Endothelial cell of hepatic sinusoid (primary cell): Measurements from ENCODE around the gene NOX4.

Experiments used
- in situ Hi-C: cut with HindIII; loops from 2 replicates; pipeline ENCODE4 v1.10.0; 2017; ENCODE audit warnings: low sequenced_read_pairs

Gene NOX4

GRCh38 chr11:89490981-89491690 lies at the start of gene NOX4:
Gene NOX4, minus strand, starts transcription at chr11:89491375. Its CDS starts 129 bp downstream, at chr11:89491246.
- in situ Hi-C loops = no loop called here

- in situ Hi-C loops = no loop called here
These were observed 49.7 kb upstream of the NOX4 start for GRCh38 chr11:89540826-89541225.

- in situ Hi-C loops = no loop called here
These were observed 46.8 kb upstream of the NOX4 start for GRCh38 chr11:89537936-89538335.

GRCh38 chr11:89536926-89537325 lies 45.8 kb upstream of the NOX4 start:
- in situ Hi-C loops = no loop called here

GRCh38 chr11:89535221-89535620 lies 44.0 kb upstream of the NOX4 start:
- in situ Hi-C loops = no loop called here

- in situ Hi-C loops = no loop called here
These were observed 38.6 kb upstream of the NOX4 start for GRCh38 chr11:89529626-89530380.

GRCh38 chr11:89521792-89522191 lies 30.6 kb upstream of the NOX4 start:
- in situ Hi-C loops = no loop called here

- in situ Hi-C loops = no loop called here
These were observed 30.1 kb upstream of the NOX4 start for GRCh38 chr11:89521294-89521693.

GRCh38 chr11:89516496-89516895 lies 25.3 kb upstream of the NOX4 start:
- in situ Hi-C loops = no loop called here

- in situ Hi-C loops = no loop called here
These were observed 17.4 kb upstream of the NOX4 start for GRCh38 chr11:89508544-89508943.

GRCh38 chr11:89504270-89504669 lies 13.1 kb upstream of the NOX4 start:
- in situ Hi-C loops = no loop called here

GRCh38 chr11:89503422-89503821 lies 12.2 kb upstream of the NOX4 start:
- in situ Hi-C loops = no loop called here

GRCh38 chr11:89502301-89502700 lies 11.1 kb upstream of the NOX4 start:
- in situ Hi-C loops = no loop called here

GRCh38 chr11:89500336-89500735 lies 9.2 kb upstream of the NOX4 start:
- in situ Hi-C loops = no loop called here

GRCh38 chr11:89498845-89499448 lies 7.8 kb upstream of the NOX4 start:
- in situ Hi-C loops = no loop called here

- in situ Hi-C loops = no loop called here
These were observed 4.8 kb upstream of the NOX4 start for GRCh38 chr11:89495951-89496350.

GRCh38 chr11:89493431-89493830 lies 2.3 kb upstream of the NOX4 start:
- in situ Hi-C loops = no loop called here

GRCh38 chr11:89490602-89490980 lies 584 bp downstream of the NOX4 start:
- in situ Hi-C loops = no loop called here

GRCh38 chr11:89489930-89490329 lies 1.2 kb downstream of the NOX4 start:
- in situ Hi-C loops = no loop called here

GRCh38 chr11:89487016-89487415 lies 4.2 kb downstream of the NOX4 start:
- in situ Hi-C loops = no loop called here

- in situ Hi-C loops = no loop called here
These were observed 6.3 kb downstream of the NOX4 start for GRCh38 chr11:89484896-89485295.

- in situ Hi-C loops = no loop called here
These were observed 14.0 kb downstream of the NOX4 start for GRCh38 chr11:89477175-89477574.
